A549 treated with GW870086 at 1 μM for 4 hours (cell line): Measurements from ENCODE around the gene RAB14. TPM values are rescaled to one million over a fixed set of nuclear protein-coding genes. Genes with fewer than 3 reads are reported as not detected.

Experiments
- total RNA-seq: library from RNA; stranded (reverse); fragments of 200-300 nt; extraction: Qiagen RNA extraction; gene quantifications from 5 replicates; pipeline ENCODE4 v1.2.3, GENCODE V29; 2022; ENCODE audit warnings: low read depth

The RAB14 gene
- 44.0 to 53.8 TPM (median 51.0 TPM) in 5 replicates for total RNA-seq

GRCh38 chr9:121201738-121202533 is at the start of gene RAB14:
Gene RAB14 (minus strand): TSS chr9:121201869. CDS start chr9:121193412, 8,457 bp downstream.

Other genes with a start within 250 kb of the RAB14 start
- 11.2 to 14.5 TPM (median 12.2 TPM) in 5 replicates for gene C5, start 151.6 kb downstream of the RAB14 start, total RNA-seq
- gene CNTRL, start 126.9 kb downstream of the RAB14 start, total RNA-seq: 5.0 to 7.3 TPM (median 6.0 TPM) in 5 replicates
- gene GSN, start 66.3 kb upstream of the RAB14 start, total RNA-seq: 65.6 to 76.2 TPM (median 74.7 TPM) in 5 replicates
- 214 to 278 TPM (median 219 TPM) in 5 replicates for gene STOM, start 168.4 kb upstream of the RAB14 start, total RNA-seq